NB4 (cell line): ENCODE results near the gene FUT8.

Source experiments
- CTCF ChIP-seq: IDR thresholded peaks from one replicate; pipeline ENCODE4 v1.5.1; 2012; ENCODE audit warnings: low read depth, low read length
- MAX ChIP-seq: IDR thresholded peaks from 2 replicates; pipeline ENCODE4 v1.6.1; 2011; ENCODE audit warnings: low read depth, low read length
- POLR2A ChIP-seq: IDR thresholded peaks from 2 replicates; pipeline ENCODE4 v1.6.1; 2011; ENCODE audit warnings: mild to moderate bottlenecking; ENCODE audit not compliant: insufficient read length; ENCODE audit errors: extremely low read depth

DNA sequence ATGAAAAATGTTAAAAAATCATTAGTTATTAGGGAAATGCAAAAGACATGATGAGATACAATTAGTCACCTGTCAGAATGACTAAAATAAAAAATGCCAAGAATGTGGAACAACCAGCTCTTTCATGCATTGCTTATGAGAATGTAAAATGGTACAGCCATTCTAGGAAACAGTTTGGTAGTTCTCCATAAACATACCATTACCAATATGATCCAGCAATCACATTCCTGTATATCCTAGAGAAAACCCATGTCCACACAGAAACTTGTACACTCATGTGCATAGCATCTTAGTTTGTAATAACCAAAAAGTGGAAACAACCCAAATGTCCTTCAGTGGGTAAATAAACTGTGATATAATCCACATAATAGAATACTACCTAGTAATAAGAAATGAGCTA, 245.7 kb downstream of the FUT8 start:
- TF ChIP-seq CTCF (no peak), MAX (no peak), POLR2A (no peak)
